Endodermal cell (in vitro differentiated cells): ENCODE measurements around the gene TEN1. TPM values are rescaled to one million over a fixed set of nuclear protein-coding genes. Genes with fewer than 3 reads are reported as not detected.
A peak's percentile ranks its signal among the peaks of the same experiment; 100 is the strongest.

ENCODE experiments used
- DNase-seq: peaks from one replicate; pipeline ENCODE4 v3.0.0-alpha.2; 2017
- H3K27ac ChIP-seq: 2 replicates; pipeline ENCODE4 v1.5.1; 2013; ENCODE audit warnings: mild to moderate bottlenecking, low read depth, low read length, moderate library complexity
- H3K27me3 ChIP-seq: 2 replicates; pipeline ENCODE4 v1.6.1; 2013; ENCODE audit warnings: mild to moderate bottlenecking, low read length, moderate library complexity; ENCODE audit not compliant: insufficient read depth, control insufficient read depth, poor library complexity, severe bottlenecking
- H3K36me3 ChIP-seq: 2 replicates; pipeline ENCODE4 v1.7.0; 2013; ENCODE audit warnings: mild to moderate bottlenecking, low read length, moderate library complexity; ENCODE audit not compliant: control insufficient read depth, insufficient read depth
- H3K4me1 ChIP-seq: one replicate; pipeline ENCODE4 v1.7.0; 2013; ENCODE audit warnings: low read length; ENCODE audit not compliant: control insufficient read depth, insufficient read depth
- H3K4me3 ChIP-seq: 2 replicates; pipeline ENCODE4 v1.5.1; 2013; ENCODE audit warnings: mild to moderate bottlenecking, low read length, moderate library complexity
- H3K9ac ChIP-seq: 2 replicates; pipeline ENCODE4 v1.6.1; 2013; ENCODE audit warnings: mild to moderate bottlenecking, low read length, moderate library complexity; ENCODE audit not compliant: poor library complexity, severe bottlenecking; ENCODE audit errors: extremely low read depth
- H3K9me3 ChIP-seq: 2 replicates; pipeline ENCODE4 v1.6.1; 2013; ENCODE audit warnings: mild to moderate bottlenecking, low read length, moderate library complexity; ENCODE audit not compliant: control insufficient read depth
- H3K27ac Mint-ChIP-seq: 2 replicates; pipeline ENCODE4 v1.8.0; 2020; ENCODE audit warnings: mixed read lengths
- H3K27me3 Mint-ChIP-seq: 2 replicates; pipeline ENCODE4 v1.8.0; 2021; ENCODE audit warnings: mild to moderate bottlenecking, mixed read lengths; ENCODE audit not compliant: insufficient read depth
- H3K36me3 Mint-ChIP-seq: 2 replicates; pipeline ENCODE4 v1.8.0; 2020; ENCODE audit warnings: low read depth, mixed read lengths
- H3K4me1 Mint-ChIP-seq: 2 replicates; pipeline ENCODE4 v1.8.0; 2020; ENCODE audit warnings: mixed read lengths
- H3K4me3 Mint-ChIP-seq: 2 replicates; pipeline ENCODE4 v1.8.0; 2020; ENCODE audit warnings: mild to moderate bottlenecking, moderate library complexity, mixed read lengths
- H3K9me3 Mint-ChIP-seq: 2 replicates; pipeline ENCODE4 v1.8.0; 2020; ENCODE audit warnings: mild to moderate bottlenecking, mixed read lengths
- CTCF ChIP-seq: fragments of 200-600 bp; sonication (generic); conservative IDR thresholded peaks from 2 replicates; pipeline ENCODE4 v1.5.0; 2021; ENCODE audit warnings: antibody characterized with exemption, mild to moderate bottlenecking
- WGBS, 2 experiments: methylation state at CpG; one replicate each; pipeline versions ENCODE4 v1.1.5 to v1.1.7; 2013; ENCODE audit warnings: missing lambda C conversion rate in 2 of 2, mixed read lengths in 1 of 2; ENCODE audit not compliant: insufficient coverage in 1 of 2, insufficient read length in 1 of 2; 5-methylcytosine and 5-hydroxymethylcytosine counted together
- total RNA-seq, 2 donors: library from RNA; stranded (reverse); fragmentation: NEBNext Ultra II Directional in 1 of 2; extraction: Animal tissue kit (Norgen Biotek cat#: 25700) in 1 of 2; gene quantifications; 2 replicates in 1 of 2; 3 replicates in 1 of 2; pipeline ENCODE4 v1.2.1, GENCODE V29; 2021

TEN1 gene
- total RNA-seq, 2 donors from 2014 or later, result 12.1 to 15.3 TPM

GRCh38 chr17:75933808-75934207 is 45.2 kb upstream of the TEN1 start:
- Histone ChIP-seq H3K9me3 (no peaks in the 10 kb centered on the region), H3K27ac (no peak overlapping the region), H3K9ac (no peak overlapping the region), H3K4me3 (no peak overlapping the region), H3K36me3 (no peaks in the 10 kb centered on the region), H3K4me1 (no peaks in the 10 kb centered on the region), H3K27me3 (no peaks in the 10 kb centered on the region)
- Mint-ChIP-seq H3K27ac (no peak overlapping the region), H3K27me3 (no peaks in the 10 kb centered on the region), H3K9me3 (no peaks in the 10 kb centered on the region), H3K4me3 (no peak overlapping the region), H3K36me3 (peaks cover 16% of the 10 kb centered on the region), H3K4me1 (no peaks in the 10 kb centered on the region)
- 94% methylated on average over 4 of the region's 4 CpGs for WGBS, 2 experiments
- no peak for TF ChIP-seq CTCF
- no peak for DNase-seq

- Mint-ChIP-seq H3K4me1 (peaks cover 8% of the 10 kb centered on the region), H3K36me3 (peaks cover 6% of the 10 kb centered on the region), H3K4me3 (no peak overlapping the region), H3K27me3 (no peaks in the 10 kb centered on the region), H3K27ac (no peak overlapping the region), H3K9me3 (no peaks in the 10 kb centered on the region)
- 93 to 95% methylated on average over 12 to 13 of the region's 13 CpGs for WGBS, 2 experiments
- Histone ChIP-seq H3K27ac (no peak overlapping the region), H3K36me3 (peaks cover 2% of the 10 kb centered on the region), H3K9me3 (no peaks in the 10 kb centered on the region), H3K4me1 (no peaks in the 10 kb centered on the region), H3K27me3 (no peaks in the 10 kb centered on the region), H3K9ac (no peak overlapping the region), H3K4me3 (no peak overlapping the region)
- no peak for TF ChIP-seq CTCF
- DNase-seq, result no peak
These were observed 41.4 kb upstream of the TEN1 start for GRCh38 chr17:75937652-75938051.

GRCh38 chr17:75940727-75941441 is 38.2 kb upstream of the TEN1 start, which contains the start of gene FBF1:
FBF1 (minus strand) TSS chr17:75941042; CDS start chr17:75938149, 2,893 bp downstream.
- Histone ChIP-seq H3K9ac (peak within 1 kb of the TSS; percentile 88), H3K4me1 (no peaks in the 10 kb centered on the region), H3K4me3 (peak within 1 kb of the TSS; percentile 91), H3K27ac (peak within 1 kb of the TSS; percentile 29), H3K9me3 (no peaks in the 10 kb centered on the region), H3K36me3 (peaks cover 31% of the 10 kb centered on the region), H3K27me3 (no peaks in the 10 kb centered on the region)
- no peaks in the 10 kb centered on the region for H3K9me3 Mint-ChIP-seq
- peaks cover 17% of the 10 kb centered on the region for H3K36me3 Mint-ChIP-seq
- DNase-seq, result peak; percentile 100
- H3K27ac Mint-ChIP-seq, result peak within 1 kb of the TSS; percentile 94
- H3K27me3 Mint-ChIP-seq, result no peaks in the 10 kb centered on the region
- WGBS, 2 experiments, result 0 to 1% methylated on average over 29 to 63 of the region's 63 CpGs
- peak within 1 kb of the TSS; percentile 85 for H3K4me3 Mint-ChIP-seq
- H3K4me1 Mint-ChIP-seq, result peaks cover 8% of the 10 kb centered on the region
- TF ChIP-seq CTCF, result peak; percentile 17
